ENCODE measurements around the gene ACOT13. TPM values are rescaled to one million over a fixed set of nuclear protein-coding genes. Genes with fewer than 3 reads are reported as not detected.

The ACOT13 gene
- total RNA-seq, 1 donor from 2014 or later, result 22.1 TPM

DNA sequence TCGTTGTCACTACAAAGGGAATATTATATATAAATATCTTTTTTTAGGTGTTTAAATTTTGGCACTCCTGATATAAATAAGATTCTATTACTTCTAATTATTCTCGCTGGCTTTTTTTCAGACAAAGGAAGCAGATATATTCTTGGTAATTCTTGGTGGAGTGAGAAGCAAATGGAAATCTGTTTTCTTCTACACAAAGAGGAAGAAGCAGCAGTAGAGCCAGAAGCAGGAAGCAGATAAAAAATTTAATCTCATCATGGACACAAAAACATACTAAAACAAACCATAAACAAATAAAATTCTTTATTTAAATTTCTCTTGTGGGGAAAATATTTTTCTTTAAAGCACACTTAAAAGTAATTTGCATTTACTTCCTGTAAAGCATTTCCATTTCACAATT, 17.2 kb upstream of the ACOT13 start:
- no peak for TF ChIP-seq CTCF (IDR thresholded peaks at IDR 0.05; ENCODE audit: unreplicated experiment)
- peaks cover 15% of the 10 kb centered on the region for H3K36me3 Mint-ChIP-seq (ENCODE audit: low read depth, unreplicated experiment)
- no peaks in the 10 kb centered on the region for H3K27me3 Mint-ChIP-seq (ENCODE audit: unreplicated experiment)
- H3K4me1 Mint-ChIP-seq (ENCODE audit: unreplicated experiment), result peaks cover 8% of the 10 kb centered on the region
- no peak overlapping the region for H3K27ac Mint-ChIP-seq (ENCODE audit: unreplicated experiment)
- no peaks in the 10 kb centered on the region for H3K9me3 Mint-ChIP-seq (ENCODE audit: unreplicated experiment)
- no peak for DNase-seq (ENCODE audit: low spot score)
- no peak overlapping the region for H3K4me3 Mint-ChIP-seq (ENCODE audit: unreplicated experiment)

DNA sequence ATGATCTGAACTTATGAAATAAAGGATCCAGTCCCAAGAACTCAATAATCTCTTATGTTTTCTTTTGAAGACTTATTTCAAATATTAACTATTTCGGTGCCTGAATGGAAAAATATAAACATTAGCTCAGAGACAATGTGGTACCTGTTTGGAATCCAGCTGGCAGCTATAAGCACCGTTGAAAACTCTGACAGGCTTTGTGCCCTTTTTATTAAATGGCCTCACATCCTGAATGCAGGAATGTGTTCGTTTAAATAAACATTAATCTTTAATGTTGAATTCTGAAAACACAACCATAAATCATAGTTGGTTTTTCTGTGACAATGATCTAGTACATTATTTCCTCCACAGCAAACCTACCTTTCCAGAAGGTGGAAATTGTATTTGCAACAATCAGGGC, 16.5 kb upstream of the ACOT13 start:
- H3K27me3 Mint-ChIP-seq (ENCODE audit: unreplicated experiment), result no peaks in the 10 kb centered on the region
- peaks cover 6% of the 10 kb centered on the region for H3K4me1 Mint-ChIP-seq (ENCODE audit: unreplicated experiment)
- no peak overlapping the region for H3K27ac Mint-ChIP-seq (ENCODE audit: unreplicated experiment)
- no peaks in the 10 kb centered on the region for H3K9me3 Mint-ChIP-seq (ENCODE audit: unreplicated experiment)
- H3K36me3 Mint-ChIP-seq (ENCODE audit: low read depth, unreplicated experiment), result peaks cover 15% of the 10 kb centered on the region
- no peak for TF ChIP-seq CTCF (IDR thresholded peaks at IDR 0.05; ENCODE audit: unreplicated experiment)
- H3K4me3 Mint-ChIP-seq (ENCODE audit: unreplicated experiment), result no peak overlapping the region
- no peak for DNase-seq (ENCODE audit: low spot score)

GRCh38 chr6:24655215-24655614, 11.7 kb upstream of the ACOT13 start:
- Mint-ChIP-seq H3K4me3 (ENCODE audit: unreplicated experiment) (no peak overlapping the region), H3K27me3 (ENCODE audit: unreplicated experiment) (no peaks in the 10 kb centered on the region), H3K4me1 (ENCODE audit: unreplicated experiment) (peaks cover 14% of the 10 kb centered on the region), H3K27ac (ENCODE audit: unreplicated experiment) (no peak overlapping the region), H3K9me3 (ENCODE audit: unreplicated experiment) (no peaks in the 10 kb centered on the region), H3K36me3 (ENCODE audit: low read depth, unreplicated experiment) (peaks cover 15% of the 10 kb centered on the region)
- DNase-seq (ENCODE audit: low spot score), result no peak
- TF ChIP-seq CTCF (IDR thresholded peaks at IDR 0.05; ENCODE audit: unreplicated experiment), result no peak

DNA sequence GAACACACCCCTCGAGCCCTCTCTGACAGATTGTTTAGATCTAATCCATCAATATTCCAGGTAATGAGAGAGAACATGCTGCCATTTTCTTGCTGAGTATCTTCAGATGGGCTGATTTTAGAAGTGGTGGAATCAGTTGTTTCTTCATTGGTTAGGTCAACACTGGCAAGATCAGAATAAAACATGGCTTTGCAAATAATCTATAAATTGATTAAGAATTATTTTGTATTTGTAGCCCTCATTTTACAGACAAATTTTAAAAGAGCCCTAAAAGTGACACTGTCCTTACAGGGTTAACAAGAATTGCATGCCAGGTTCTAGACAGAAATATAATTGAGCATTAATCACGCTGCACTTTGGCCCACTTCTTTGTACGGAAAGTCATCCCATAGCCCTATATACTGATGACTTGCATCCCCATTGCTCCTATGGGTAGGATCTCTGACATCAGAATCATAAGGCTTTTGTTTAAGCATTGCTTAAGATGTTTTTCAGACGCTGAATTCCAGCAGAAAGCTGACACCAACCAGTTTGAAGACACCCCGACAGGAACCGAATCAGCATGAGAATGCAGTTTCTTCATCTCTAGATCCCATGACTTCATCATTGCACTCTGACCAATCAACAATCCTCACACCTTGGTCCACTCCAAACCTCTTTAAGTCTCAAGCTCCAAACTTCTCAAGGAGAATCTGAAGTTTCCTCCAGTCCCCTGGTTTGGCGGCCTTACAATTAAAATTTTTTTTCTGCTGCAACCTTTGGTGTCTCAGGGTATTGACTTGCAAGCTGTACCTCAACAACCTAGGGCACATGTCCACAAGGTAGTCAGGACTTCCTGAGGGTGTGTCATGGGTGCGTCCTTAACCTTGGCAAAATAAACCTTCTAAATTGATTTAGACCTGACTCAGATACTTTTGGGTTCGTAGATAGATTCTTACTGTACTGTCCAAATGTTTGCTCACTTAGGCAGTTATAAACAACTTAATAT, 8.0 kb upstream of the ACOT13 start:
- no peak overlapping the region for H3K27ac Mint-ChIP-seq (ENCODE audit: unreplicated experiment)
- H3K4me1 Mint-ChIP-seq (ENCODE audit: unreplicated experiment), result peaks cover 15% of the 10 kb centered on the region
- peaks cover 13% of the 10 kb centered on the region for H3K36me3 Mint-ChIP-seq (ENCODE audit: low read depth, unreplicated experiment)
- no peak for DNase-seq (ENCODE audit: low spot score)
- no peaks in the 10 kb centered on the region for H3K9me3 Mint-ChIP-seq (ENCODE audit: unreplicated experiment)
- H3K4me3 Mint-ChIP-seq (ENCODE audit: unreplicated experiment), result no peak overlapping the region
- TF ChIP-seq CTCF (IDR thresholded peaks at IDR 0.05; ENCODE audit: unreplicated experiment), result no peak
- H3K27me3 Mint-ChIP-seq (ENCODE audit: unreplicated experiment), result no peaks in the 10 kb centered on the region

DNA sequence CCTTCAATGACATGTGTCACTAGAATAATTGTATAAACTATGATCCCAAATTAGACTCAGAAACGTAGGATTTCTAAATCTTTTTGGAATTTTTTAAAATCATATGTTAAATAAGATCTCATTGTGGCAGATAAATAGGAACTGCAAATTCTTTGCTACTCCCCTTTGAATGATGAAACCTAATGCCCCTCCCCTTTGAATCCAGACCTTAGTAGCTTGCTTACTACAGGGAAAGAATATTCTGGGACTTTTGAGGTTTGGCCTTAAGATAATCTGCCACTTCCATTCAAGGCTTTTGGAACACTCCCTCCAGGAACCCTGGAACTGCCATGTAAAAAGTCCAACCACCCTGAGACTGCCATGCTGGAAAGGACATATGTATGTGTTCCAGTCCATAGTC, 7.3 kb upstream of the ACOT13 start:
- no peak for DNase-seq (ENCODE audit: low spot score)
- TF ChIP-seq CTCF (IDR thresholded peaks at IDR 0.05; ENCODE audit: unreplicated experiment), result no peak
- H3K27ac Mint-ChIP-seq (ENCODE audit: unreplicated experiment), result no peak overlapping the region
- H3K4me1 Mint-ChIP-seq (ENCODE audit: unreplicated experiment), result peaks cover 18% of the 10 kb centered on the region
- no peak overlapping the region for H3K4me3 Mint-ChIP-seq (ENCODE audit: unreplicated experiment)
- H3K9me3 Mint-ChIP-seq (ENCODE audit: unreplicated experiment), result no peaks in the 10 kb centered on the region
- H3K27me3 Mint-ChIP-seq (ENCODE audit: unreplicated experiment), result no peaks in the 10 kb centered on the region
- H3K36me3 Mint-ChIP-seq (ENCODE audit: low read depth, unreplicated experiment), result peaks cover 14% of the 10 kb centered on the region

Measured in endothelial cell (in vitro differentiated cells).